HG03575 (cell line): ENCODE data around the gene KLHDC1.
"Not testable (repeated sequence)": the region's sequence is repeated elsewhere in the genome, so short reads cannot be mapped to it uniquely, and the experiment has no call there.

Source experiments
- ATAC-seq: cut with Tn5 transposase; IDR thresholded peaks from one replicate; pipeline ENCODE4 v1.9.1; 2021; ENCODE audit not compliant: unreplicated experiment, insufficient number of reproducible peaks, low FRiP score; ENCODE audit errors: extremely low read depth

The KLHDC1 gene

GRCh38 chr14:49710993-49711392 lies 18.1 kb downstream of the KLHDC1 start:
- ATAC-seq: not testable (repeated sequence)

GRCh38 chr14:49720744-49721143 lies 27.8 kb downstream of the KLHDC1 start:
- no peak for ATAC-seq

DNA sequence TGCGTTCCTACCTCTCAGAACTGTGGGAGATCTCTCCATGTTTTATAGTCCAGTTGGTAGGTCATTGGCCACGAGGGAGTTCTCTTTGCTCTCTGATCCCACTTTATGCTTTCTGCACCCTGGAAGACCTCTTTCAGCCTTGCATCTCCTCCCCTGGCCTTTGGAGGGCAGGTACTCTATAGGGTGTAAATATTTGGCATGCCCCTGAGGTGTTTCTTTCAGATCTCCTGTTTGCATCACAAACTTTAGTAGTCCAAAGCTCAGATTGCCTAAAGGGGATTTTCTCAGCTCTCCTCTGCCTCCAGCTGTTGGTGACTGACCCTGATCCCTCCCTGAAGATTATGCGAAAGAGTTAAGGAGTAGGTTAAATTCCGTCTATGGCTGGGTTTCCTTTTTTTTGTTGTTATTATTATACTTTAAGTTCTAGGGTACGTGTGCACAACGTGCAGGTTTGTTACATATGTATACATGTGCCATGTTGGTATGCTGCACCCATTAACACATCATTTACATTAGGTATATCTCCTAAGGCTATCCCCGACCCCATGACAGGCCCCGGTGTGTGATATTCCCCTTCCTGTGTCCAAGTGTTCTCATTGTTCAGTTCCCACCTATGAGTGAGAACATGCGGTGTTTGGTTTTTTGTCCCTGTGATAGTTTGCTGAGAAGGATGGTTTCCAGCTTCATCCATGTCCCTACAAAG lies 29.0 kb downstream of the KLHDC1 start:
- ATAC-seq: not testable (repeated sequence)

- ATAC-seq: no peak
These were observed 34.3 kb downstream of the KLHDC1 start for GRCh38 chr14:49727171-49727570.

GRCh38 chr14:49732896-49733295 lies 40.0 kb downstream of the KLHDC1 start:
- no peak for ATAC-seq

DNA sequence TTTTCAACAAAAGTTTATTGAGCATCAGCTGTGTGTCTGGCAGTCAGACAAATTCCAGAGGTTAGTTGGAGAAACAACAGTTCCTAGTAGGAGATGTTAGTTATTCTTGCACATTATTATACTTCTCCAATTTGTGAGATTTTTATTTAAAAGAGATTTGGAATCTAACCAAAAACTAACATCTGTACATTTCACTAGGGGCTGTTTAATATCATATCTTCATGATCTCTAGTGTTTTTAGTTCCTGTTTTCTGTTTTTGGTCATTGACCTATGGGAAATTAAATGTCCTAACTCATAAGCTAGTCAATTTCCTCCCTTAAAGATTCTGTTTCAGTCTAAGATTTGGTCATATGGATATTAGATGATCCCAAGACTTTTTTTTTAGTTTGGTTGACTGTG lies 40.9 kb downstream of the KLHDC1 start:
- no peak for ATAC-seq

- not testable (repeated sequence) for ATAC-seq
These were observed 42.7 kb downstream of the KLHDC1 start for GRCh38 chr14:49735669-49736068.

DNA sequence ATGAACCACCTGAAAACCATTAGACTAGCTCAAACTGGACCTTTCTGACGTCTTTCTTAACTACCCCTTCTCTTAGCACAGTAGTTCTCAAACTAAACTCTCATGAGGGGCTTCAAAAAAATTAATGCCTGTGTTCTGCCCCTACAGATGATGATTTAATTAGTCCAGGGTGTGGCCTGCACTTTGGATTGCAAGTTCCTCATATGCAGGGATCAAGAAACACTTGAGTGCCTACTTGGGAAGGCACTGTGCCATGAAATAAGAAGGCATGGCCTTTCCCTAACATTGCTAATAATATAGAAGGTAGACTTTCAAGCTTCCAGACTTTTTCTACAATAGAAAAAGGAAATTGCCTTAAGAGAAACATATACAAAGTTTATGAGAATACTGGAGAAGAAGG lies 52.3 kb downstream of the KLHDC1 start:
- no peak for ATAC-seq

GRCh38 chr14:49746476-49746875 lies 53.6 kb downstream of the KLHDC1 start:
- not testable (repeated sequence) for ATAC-seq

DNA sequence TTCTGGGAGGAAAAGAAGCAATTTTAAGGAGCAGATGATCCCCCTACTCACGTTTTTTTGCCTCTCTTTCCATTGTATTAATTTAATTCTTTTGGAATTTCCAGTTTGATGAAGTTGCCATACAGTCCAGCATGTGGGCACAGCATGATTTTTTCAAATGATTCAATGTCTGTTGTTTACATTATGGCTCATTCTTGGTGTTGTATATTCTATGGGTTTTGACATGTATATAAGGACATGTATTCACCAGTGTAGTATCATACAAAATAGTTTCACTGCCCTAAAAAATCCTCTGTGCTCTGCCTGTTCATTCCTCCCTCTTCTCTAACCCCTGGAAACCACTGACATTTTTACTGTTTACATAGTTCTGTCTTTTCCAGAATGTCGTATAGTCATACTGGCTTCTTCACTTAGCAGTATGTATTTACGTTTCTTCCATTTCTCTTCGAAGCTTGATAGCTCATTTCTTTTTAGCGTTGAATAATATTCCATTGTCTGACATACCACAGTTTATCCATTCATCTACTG lies 61.7 kb downstream of the KLHDC1 start:
- ATAC-seq: no peak

GRCh38 chr14:49755378-49755777 lies 62.5 kb downstream of the KLHDC1 start:
- ATAC-seq: no peak

DNA sequence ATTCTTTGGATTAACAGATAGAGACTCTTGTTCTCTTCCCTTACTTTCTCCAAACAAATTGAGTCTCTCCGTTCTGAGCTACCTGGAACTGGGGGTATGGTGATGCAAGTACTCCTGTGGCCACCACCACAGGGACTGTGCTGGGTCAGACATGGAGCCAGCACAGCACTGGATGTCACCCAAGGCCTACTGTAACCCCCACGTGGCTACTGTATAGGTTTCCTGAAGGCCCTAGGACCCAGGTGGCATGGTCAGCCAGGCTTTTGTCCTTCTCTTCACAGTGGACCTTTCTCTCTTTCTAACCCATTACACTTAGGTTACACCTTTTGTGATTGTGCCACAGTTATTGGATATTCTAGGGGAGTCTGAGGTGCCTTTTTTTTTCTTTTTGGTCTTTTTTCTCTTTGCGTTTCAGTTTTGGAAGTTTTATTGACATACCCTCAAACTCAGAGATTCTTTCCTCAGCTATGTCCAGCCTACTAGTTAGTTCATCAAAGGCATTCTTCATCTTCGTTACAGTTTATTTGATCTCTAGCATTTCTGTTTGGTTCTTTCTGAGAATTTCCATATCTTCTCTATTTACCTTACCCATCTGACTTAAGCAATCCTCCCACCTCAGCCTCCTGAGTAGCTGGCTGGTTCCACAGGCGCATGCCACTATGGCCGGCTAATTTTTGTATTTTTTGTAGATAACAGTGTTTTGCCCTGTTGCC lies 69.1 kb downstream of the KLHDC1 start:
- no peak for ATAC-seq

DNA sequence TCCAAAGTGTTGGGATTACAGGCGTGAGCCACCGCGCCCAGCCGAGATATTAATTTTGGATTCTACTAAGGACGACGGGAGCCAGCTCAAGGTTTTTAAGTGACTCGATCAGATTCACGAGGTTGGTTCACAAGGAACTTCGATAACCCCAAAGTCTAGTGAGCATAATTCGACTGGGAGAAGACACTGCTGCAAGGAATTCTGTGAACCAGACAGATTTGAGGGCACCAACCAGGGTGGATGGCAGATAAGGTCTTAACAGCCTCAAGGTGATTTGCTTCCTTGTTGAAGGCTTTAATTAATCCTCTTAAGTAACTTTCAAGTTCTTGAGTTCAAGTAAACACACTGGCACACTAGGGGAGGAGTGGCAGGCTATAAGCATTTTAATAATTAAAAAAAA lies 73.9 kb downstream of the KLHDC1 start:
- no peak for ATAC-seq

- peak; percentile 7 for ATAC-seq
These were observed 74.3 kb downstream of the KLHDC1 start for GRCh38 chr14:49767270-49767570.

- ATAC-seq: peak; percentile 38
These were observed 74.8 kb downstream of the KLHDC1 start, which contains the start of gene KLHDC2 for GRCh38 chr14:49767571-49768300. TSS of gene KLHDC2 (plus strand) at chr14:49768153. CDS start at chr14:49768469, 316 bp downstream.

- ATAC-seq: peak; percentile 5
These were observed 75.6 kb downstream of the KLHDC1 start for GRCh38 chr14:49768301-49769121.

GRCh38 chr14:49769171-49769570 lies 76.3 kb downstream of the KLHDC1 start:
- ATAC-seq: no peak

- ATAC-seq: no peak
These were observed 76.8 kb downstream of the KLHDC1 start for GRCh38 chr14:49769581-49770211.
